T47D (cell line): ENCODE data around the gene EFCAB12.
A peak's percentile ranks its signal among the peaks of the same experiment; 100 is the strongest.
"Not testable (repeated sequence)": the region's sequence is repeated elsewhere in the genome, so short reads cannot be mapped to it uniquely, and the experiment has no call there.

Source experiments
- DNase-seq, 2 experiments: peaks; one replicate each; pipeline versions ENCODE4 v3.0.0 to v3.0.0-alpha.2; 2011 to 2012; ENCODE audit warnings: low read depth in 1 of 2, low spot score in 1 of 2
- JUND ChIP-seq: IDR thresholded peaks from 2 replicates; pipeline ENCODE4 v1.6.1; 2012; ENCODE audit warnings: low read depth
- in situ Hi-C: cut with HindIII; loops from 2 replicates; pipeline ENCODE4 v1.10.0; 2016; ENCODE audit warnings: low sequenced_read_pairs, low pct_unique_long_range_greater_than_20kb

The EFCAB12 gene

GRCh38 chr3:129424185-129424841 lies 4.1 kb downstream of the EFCAB12 start:
- DNase-seq = peak in 1 of 2 experiments; percentile 41
- no peak for TF ChIP-seq JUND
- in situ Hi-C loops = no loop called here

GRCh38 chr3:129422897-129423296 lies 5.5 kb downstream of the EFCAB12 start:
- in situ Hi-C loops = no loop called here
- no peak for TF ChIP-seq JUND
- no peak for DNase-seq

GRCh38 chr3:129421988-129422745 lies 6.3 kb downstream of the EFCAB12 start:
- in situ Hi-C loops = no loop called here
- peak in 1 of 2 experiments; percentile 24 for DNase-seq
- TF ChIP-seq JUND = no peak

GRCh38 chr3:129421236-129421883 lies 7.1 kb downstream of the EFCAB12 start:
- in situ Hi-C loops = no loop called here
- DNase-seq = no peak
- TF ChIP-seq JUND = no peak

GRCh38 chr3:129419476-129419875 lies 9.0 kb downstream of the EFCAB12 start:
- in situ Hi-C loops = no loop called here
- no peak for DNase-seq
- no peak for TF ChIP-seq JUND

- no peak for TF ChIP-seq JUND
- DNase-seq = no peak
- in situ Hi-C loops = no loop called here
Observed at GRCh38 chr3:129418041-129418973, 10.1 kb downstream of the EFCAB12 start.

- DNase-seq = no peak
- in situ Hi-C loops = no loop called here
- no peak for TF ChIP-seq JUND
Observed at GRCh38 chr3:129417326-129417725, 11.1 kb downstream of the EFCAB12 start.

GRCh38 chr3:129416415-129416814 lies 12.0 kb downstream of the EFCAB12 start:
- TF ChIP-seq JUND = no peak
- in situ Hi-C loops = no loop called here
- DNase-seq = no peak

- in situ Hi-C loops = no loop called here
- TF ChIP-seq JUND = no peak
- DNase-seq = no peak
Observed at GRCh38 chr3:129415830-129416229, 12.6 kb downstream of the EFCAB12 start.

- in situ Hi-C loops = no loop called here
- TF ChIP-seq JUND = no peak
- DNase-seq = no peak
Observed at GRCh38 chr3:129415378-129415777, 13.1 kb downstream of the EFCAB12 start.

GRCh38 chr3:129413687-129414506 lies 14.5 kb downstream of the EFCAB12 start:
- in situ Hi-C loops = no loop called here
- no peak for DNase-seq
- TF ChIP-seq JUND = no peak

GRCh38 chr3:129413238-129413637 lies 15.2 kb downstream of the EFCAB12 start:
- DNase-seq, in situ Hi-C loops: not testable (repeated sequence)
